NCI-H345 (cell line): ENCODE results near the gene CCDC85C.
A peak's percentile ranks its signal among the peaks of the same experiment; 100 is the strongest.

Source experiments
- DNase-seq: peaks from one replicate; lab custom pipeline; 2025; lab: John Stamatoyannopoulos, UW

Gene CCDC85C

DNA sequence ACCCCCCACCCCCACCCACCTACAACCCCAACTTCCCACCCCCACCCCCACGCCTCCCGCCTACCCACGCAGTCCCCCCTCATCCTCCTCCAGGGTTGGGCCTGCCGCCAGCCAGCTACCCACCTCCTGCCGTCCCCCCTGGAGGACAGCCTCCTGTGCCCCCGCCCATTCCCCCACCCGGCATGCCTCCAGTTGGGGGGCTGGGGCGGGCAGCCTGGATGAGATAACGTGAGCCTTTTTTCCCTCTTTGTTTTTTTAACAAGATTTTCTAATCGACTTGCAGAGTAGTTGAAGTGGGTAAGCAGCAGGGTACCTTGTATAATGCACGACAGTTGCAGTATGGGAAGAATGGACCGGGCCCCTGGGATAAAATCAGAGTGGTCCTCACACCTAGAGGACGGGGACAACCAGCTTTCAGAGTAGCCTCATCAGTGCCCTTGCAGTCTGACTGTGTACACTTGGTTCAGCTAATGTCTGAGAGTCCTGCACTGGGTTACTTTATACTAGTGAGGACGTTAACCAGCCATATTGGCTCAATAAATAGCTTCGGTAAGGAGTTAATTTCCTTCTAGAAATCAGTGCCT lies 93.4 kb downstream of the CCDC85C start:
- no peak for DNase-seq

DNA sequence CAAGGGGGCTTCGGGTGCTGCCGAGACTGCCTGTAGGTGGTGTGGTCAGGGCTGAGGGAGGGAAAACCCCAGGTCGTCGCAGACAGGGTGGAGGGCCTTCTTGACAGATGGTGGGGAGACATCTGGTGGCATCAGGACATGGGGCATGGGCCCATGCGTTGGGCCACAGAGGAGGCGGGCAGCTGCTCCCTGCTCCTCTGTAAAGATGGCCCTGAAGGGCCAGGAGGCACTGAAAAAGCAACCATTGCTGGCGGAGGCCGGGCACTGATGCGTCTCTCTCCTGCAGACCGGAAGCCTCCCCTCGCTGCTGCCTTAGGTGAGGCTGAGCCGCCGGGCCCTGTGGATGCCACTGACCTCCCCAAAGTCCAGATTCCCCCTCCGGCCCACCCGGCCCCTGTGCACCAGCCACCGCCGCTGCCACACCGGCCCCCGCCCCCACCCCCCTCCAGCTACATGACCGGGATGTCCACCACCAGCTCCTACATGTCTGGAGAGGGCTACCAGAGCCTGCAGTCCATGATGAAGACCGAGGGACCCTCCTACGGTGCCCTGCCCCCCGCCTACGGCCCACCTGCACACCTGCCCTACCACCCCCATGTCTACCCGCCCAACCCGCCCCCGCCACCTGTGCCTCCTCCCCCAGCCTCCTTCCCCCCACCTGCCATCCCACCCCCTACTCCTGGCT lies 94.0 kb downstream of the CCDC85C start:
- no peak for DNase-seq

DNA sequence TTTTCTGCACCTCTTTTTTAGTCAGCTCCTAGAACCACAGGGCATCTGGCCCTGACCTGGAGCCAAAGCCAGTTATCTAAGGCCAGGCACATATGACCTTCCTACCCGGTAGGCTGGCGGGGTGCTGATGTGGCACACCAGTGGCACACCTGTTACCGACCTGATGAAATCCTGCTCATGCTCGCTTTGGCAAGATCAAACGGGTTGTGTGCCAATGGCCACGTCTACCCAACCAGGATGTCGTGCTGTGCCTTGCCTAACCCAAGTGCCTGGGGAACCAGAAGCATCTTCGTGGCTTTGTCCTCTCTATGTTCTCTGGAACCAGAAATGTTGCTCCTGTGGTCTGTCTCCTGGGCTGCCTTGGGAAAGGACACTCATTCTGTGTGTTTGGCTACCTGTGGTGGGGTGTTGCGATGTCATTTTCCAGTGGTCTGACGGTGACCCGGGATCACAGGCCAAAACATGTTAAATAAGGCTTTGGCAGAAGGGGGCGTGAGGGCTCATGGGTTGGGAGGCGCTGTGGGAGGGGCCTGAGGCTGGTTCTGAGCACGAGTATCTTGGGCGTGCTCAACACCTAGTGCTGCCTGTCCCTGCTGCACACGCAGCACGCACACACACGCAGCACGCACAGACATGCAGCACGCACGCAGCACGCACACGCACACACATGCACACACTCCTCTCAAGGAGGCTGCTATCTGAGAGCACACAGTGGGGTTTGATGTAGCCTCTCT lies 94.9 kb downstream of the CCDC85C start:
- DNase-seq: no peak

DNA sequence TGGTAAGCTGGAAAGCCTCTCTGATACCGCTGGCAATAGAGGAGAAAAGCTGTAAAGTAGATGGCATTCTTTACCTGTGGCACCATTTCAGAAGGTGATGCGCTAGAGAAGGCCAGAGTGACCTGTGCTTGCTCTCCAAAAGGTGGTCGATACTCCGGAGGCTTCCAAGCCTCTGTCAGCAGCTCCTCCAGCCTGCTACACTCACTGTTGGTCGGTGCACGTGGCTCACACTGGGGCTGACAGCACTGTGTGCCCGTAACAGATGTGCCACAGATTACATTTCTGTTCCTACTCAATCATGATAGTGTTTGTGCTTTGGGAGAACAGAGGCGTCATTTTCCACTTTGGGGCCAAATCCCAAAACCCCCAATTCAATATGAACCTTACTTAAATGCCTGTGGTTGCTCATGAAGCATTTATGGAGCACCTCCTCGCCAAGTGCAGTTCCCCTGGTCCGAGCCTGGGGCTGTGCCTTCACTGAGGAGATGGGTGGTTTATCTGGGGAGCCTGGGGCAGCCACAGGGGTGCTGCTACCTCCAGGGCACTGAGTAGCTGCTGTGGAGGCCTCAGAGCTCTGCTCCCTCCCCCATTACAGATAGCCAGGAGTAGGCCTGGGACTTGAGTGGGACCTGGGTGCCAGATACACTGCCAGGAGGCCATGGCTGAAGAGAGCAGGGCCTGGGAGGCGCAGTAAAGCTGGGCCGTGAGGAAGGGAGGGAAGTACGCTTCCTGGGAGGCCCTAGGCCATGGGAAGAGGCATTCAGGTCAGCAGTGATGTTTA lies 96.0 kb downstream of the CCDC85C start:
- DNase-seq: no peak

DNA sequence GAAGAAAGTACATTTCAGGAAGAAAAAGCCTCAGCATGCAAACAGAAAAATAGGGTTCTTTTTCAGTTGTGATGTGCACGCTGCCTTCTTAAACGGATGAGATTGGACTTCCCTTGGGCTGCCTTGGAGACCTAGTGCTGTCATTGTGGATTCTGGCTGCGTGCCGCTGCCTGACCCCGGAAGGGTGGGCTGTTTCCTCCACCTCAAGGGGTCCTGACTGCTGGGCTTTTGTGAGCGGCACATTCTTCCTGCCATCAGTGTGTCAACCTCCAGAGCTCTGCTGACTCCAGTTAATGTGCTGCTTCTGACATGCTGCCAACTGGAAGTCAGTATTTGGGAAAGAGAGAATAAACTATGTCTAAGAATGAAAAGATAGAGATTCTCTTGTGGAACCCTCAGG lies 97.7 kb downstream of the CCDC85C start:
- DNase-seq: no peak

DNA sequence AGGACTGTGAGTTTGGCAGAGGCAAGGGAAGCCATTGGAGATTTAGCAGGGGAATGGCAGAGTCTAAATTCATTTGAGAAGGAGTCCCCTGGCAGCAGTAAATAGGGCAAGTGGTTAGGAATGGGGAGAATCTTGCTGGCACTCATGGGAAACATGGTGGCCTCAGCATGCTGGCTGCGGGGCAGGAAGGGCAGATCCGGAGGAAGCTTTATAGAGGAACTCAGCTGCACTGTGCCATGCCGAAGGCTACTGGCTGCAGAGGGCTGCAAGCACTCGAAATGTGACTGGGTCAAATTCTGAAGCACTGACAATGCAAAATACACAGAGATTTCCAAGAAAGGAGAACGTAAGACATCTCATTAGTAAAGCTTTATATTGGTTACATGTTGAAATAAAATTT lies 98.9 kb downstream of the CCDC85C start:
- no peak for DNase-seq

DNA sequence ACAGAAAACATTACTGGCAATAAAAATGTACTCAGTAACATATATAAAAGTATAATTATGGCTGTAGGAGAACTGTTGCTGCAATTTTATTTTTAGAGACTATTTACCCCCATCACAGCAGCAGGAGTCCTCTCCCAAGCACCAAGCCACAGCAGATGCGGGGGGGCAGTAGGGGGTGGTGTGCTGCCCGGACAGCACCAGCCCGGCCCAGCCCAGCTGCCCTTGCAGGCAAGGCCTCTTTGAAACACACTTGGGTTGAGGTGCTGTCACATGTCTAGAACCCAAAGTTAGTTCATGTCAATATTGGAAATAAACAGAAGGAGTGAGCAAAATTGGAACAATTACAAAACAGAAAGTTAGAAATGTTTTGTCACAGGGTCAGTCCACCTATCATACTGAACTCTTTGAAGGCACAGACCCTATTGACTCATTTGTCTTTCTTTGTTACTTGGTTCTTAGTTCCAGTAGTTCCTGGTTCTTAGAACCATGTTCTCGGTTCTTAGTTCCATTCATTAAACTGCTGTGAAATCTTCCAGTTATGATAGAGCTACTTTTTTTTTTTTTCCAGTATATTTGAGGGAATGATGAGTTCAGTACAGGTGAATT lies 100.1 kb downstream of the CCDC85C start:
- DNase-seq: no peak

DNA sequence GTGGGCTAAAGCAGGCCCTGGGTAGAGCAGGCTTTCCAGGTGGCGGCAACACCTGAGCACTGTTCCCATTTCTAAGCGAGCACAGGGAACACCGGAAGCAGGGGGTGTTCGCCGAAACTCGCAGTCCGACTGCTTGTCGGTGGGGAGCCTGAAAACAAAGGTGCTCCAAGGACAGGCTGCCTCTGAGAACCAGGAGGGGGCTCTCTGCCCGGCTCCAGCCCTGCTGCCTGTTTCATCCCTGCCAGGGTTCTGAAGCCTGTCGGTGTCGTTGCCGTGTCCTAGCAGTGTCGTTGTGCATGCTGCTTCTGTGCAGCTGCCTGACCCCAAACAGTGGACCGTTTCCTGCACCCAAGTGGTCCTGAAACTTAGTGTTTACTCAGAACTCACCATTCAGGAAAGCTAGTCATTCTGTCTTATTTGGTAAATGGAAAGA lies 101.0 kb downstream of the CCDC85C start:
- no peak for DNase-seq

DNA sequence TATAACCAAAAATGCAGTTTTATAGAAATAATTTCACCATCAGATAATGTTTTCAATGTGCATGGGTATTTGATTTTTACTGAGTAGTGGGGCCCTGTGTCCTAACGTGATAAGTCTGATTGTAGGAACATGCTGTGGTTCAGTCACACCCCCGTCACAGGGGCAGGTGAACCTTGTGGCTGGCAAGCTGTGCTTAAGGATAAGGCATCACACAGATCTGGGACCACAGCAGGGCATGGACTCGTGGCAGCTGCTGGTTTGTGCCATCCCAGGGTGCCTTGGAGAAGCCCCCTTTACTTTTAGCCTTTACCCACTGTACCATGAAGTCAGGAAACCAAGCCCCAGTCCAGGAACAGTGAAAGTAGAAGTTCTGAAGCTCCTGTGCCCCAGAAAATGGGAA lies 106.1 kb downstream of the CCDC85C start:
- no peak for DNase-seq

DNA sequence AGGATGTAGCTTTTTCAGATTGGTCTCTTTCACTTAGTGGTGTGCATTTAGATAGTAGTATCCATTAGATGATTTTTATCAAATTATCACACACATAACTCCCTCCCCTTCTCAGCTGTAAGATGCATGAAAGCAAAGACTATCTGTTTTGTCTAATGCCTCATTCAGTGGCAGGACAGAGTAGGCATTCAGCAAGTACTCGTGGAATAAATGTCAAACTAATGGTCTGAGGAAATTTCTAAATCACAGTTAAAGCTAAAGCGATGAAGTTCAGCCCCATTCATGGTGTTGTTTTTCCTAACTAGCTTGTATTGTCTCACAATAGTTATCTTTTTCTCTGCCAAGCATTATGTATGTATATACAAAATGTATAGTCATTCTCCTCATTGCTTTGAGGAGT lies 106.7 kb downstream of the CCDC85C start:
- no peak for DNase-seq

DNA sequence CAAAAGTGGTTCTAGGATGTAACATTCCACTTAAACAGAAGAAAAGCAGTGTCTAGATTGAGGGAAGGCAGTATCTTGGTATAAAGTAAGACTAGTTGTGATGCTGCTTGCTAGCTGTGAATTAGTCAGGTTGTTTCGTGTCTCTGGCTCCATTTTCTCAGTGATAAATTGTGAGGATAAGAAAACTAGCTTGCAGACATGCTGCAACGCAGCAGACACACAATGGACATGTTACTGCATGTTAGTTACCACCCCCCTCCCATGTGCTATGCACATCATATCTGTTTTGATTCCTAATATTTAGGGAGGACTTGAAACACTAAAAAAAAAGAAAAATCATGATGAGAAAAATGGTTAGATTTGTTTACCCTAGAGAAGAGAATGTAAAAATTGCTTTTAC lies 119.9 kb downstream of the CCDC85C start:
- DNase-seq: no peak

DNA sequence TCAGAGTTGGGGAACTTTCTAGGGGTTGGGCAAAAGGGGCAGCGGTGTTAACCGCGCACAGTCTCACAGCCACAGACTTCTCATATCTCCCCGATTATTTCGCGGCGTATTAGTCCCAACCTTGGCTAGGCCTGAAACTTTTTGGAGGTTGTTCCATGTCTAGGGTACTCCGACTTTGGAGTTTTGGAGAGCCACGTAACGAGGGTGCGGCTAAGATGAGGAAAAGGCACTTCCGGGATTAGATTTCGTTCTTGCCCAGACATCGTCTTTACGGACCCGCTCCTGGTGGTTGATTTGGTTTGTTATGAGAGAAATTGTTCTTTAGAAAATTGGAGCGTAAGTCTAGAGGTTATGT lies 122.3 kb downstream of the CCDC85C start:
- DNase-seq: peak; percentile 16

DNA sequence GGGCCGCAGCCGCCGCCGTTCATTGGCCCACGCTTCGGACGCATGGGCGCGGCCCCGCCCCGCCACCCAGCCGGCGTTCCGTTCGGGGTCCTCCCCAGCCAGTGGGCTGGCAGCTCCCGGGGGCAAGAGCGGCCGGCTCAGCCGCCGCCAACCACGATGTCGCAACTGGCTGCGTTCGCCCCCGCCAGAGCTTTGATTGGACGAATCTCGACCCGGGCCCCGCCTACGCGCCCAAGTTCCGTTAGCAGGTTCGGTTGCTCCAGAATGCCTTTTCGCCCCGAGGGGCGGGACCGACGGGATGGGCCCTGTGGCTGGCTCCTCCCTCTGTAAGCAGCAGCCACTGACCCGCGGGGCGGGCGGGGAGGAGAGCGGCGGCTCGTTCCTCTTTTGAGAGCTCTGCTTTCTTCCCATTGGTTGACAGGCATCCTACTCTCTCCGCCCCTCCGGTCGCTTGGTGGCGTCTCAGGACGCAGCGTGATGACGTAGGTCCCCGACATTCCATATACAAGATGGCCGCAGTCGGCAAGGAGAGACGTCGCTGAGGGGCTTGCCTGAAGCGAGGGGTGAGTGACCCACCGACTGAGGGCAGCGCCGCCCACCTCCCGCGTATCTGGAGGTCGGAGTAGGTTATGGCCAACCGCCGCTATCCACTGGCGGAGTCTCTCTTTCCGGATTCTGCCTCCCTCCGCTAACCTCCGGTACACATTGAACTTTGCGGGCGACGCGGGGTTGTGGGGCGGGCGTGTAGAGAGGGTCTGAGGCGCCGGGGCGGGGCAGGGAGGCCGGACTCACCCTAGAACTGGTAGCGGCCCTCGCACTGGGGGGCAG lies 122.9 kb downstream of the CCDC85C start, which contains the start of gene CCNK:
CCNK (plus strand) TSS at position 493 of the 828 bp plus-strand sequence. CDS start 11,269 bp downstream, outside the sequence.
- peak; percentile 100 for DNase-seq

DNA sequence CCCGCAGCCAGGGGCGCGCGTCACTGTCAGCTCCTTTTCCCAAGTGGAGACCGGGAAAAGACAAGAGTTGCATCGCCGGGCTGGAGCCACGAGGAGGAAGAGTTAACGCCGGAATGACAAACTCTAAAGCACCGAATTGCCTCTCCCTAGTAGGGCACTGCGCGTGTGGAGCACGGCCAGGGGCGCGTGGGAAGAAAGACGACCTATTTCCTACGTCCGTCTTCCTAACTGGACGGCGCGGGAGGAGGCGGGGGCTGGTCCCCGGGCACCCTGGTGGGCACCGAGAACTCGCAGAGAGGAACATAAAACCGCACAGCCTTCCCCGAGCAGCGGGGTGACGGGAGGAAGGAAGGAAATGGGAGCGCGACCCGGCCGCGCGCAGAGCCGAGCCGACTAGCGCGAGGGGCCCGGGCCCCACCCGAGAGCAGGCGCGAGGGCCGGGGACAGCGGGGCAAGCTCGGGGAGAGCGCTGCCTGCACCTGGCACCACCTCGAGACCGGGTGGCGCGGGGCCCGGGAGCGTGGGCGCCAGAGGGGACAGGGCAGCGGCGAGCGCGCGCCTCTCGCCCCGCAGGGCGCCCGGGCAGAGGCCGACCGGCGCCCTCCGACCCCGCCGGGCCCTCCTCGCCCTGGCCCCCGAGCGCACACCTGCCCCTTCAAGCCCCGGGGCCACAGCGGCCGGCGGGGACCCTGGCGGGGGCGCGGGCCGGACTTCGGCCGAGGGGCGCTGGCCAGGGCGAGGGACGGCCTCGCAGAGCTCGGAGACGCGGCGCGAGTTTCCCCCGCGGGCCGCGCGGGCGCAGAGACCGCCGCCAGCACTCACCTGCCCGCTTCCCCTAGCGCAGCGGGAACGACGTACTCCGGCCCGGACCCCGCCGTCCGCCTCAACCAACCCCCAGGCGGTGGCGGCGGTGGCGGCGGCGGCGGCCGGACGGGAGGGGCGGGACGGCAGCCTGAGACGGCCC lies 123.8 kb downstream of the CCDC85C start, which contains the start of gene SETD3:
SETD3 (minus strand) TSS at position 954 of the 964 bp plus-strand sequence. CDS start 15,054 bp downstream, outside the sequence.
- peak; percentile 30 for DNase-seq

DNA sequence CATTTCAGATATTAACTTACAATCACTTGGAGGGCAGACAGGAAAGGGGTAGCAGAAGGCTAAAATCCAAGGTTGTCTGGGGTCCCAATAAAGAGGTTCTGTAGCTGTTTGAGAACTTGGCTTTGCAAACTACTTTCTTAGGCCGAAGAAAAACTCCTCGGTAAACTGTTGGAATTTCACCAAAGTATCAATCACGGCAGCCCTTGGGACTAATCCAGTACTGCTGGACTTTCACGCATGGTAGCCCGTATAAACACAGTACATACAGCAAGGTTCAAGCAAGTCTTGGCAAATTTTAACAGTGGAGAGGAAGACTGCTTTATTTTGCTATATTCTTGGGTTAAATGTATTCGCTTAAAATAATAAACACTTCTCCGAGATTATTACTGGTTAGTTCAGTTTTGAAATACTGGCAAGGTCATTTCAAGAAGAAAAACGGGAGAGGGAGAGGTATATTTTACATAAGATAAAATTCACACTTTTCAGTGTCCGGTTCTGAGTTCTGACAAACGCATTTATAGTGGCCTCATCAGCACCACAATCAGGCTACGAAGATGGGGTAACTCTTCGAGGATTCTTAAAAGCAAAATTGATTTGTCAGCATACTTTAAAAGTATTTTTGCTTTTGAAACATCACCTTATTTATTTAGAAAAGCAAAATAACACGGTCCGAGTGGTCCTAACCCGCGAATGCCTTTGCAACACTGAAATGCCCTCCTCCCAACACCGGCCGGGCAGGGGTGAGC lies 124.7 kb downstream of the CCDC85C start:
- DNase-seq: no peak

DNA sequence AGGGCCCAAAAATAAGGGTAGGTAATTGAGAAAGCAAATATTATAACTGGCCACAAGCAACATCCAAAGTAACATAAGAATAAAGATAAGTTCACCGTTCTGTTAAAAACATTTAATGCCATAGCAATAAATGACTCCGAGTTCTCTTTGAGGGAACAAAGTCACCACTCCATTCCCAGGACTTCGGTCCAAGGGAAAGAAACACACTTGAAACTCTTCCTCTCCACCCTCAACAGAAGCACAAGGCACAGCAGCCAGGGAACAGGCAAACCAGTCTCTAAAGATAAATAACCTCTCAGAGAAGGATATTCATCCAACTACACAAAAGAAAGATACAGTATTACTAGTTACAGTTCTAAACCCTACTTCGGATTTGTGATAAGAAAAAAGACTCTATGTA lies 125.9 kb downstream of the CCDC85C start:
- DNase-seq: no peak

DNA sequence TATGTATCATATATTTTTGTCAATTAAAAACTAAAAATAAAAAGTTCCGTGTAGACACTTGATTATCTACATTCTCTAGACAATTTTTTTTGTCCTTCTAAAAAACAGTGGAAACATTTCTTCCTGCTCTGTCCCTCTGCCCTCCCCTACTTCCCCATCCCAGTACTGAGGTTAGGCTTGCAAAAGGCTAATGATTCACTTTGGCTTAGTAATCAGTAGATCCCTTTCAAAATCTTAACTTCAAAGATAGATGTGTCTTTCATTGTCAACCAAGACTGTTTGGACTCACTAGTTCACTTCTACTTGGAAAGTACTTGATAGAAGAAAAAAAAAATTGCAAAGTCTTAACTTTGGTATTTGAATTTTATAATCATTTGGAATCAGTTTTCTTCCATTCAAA lies 127.1 kb downstream of the CCDC85C start:
- no peak for DNase-seq

DNA sequence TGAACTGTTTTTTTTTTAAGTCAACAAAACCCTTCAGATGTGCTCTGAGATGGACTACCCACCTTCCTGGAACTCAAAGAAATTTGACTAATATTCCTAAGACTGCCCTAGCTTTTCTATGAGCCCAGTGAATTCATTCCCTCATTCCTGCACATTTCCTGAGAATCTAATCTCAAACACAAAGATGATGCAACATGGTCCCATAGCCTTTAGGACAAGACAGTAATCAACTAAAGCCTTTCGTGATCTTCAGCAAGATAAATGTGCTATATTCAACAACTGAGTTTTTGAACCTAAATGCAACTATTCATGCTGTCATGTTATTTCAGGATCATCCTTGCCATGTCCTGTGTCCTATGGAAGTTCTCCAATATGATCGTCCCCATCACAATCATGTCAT lies 128.3 kb downstream of the CCDC85C start:
- DNase-seq: no peak

DNA sequence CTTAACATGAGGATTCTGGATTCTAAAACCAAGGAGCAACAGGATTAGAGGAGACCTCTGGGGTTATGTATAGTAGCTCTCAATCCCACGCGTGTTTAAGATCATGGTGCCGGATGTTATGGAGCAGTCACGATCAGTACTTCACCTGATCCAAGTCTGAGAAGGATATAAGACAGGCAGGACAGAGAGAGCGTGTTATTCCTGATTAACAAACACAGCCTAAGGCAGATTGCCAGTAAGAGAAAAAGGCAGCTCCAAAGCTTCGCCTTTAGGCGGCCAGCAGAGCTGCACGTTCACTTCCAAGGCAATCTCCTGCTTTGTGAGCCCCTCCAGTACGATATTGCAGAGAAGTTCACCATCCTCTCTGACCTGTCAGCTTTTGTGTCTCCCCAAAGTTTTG lies 128.8 kb downstream of the CCDC85C start:
- DNase-seq: no peak
